RWPE2 (cell line): ENCODE measurements around the gene PEX10.

Experiments
- ATAC-seq: fragments of 200-7000 bp; cut with Tn5 transposase; 3 replicates; pipeline ENCODE4 v1.9.1; 2021; ENCODE audit warnings: low read depth
- DNase-seq: peaks from one replicate; pipeline ENCODE4 v3.0.0-alpha.2; 2020; ENCODE audit warnings: low spot score
- H3K27ac ChIP-seq: fragments of 450-650 bp; 2 replicates; pipeline ENCODE4 v1.5.1; 2017; ENCODE audit warnings: mild to moderate bottlenecking; ENCODE audit not compliant: poor library complexity, severe bottlenecking
- H3K27me3 ChIP-seq: fragments of 250-450 bp; sonication (Bioruptor Pico); 2 replicates; pipeline ENCODE4 v1.5.1; 2021; ENCODE audit warnings: mild to moderate bottlenecking, moderate library complexity; ENCODE audit not compliant: insufficient read depth, poor library complexity, severe bottlenecking
- H3K36me3 ChIP-seq: fragments of 250-450 bp; sonication (Bioruptor Pico); 2 replicates; pipeline ENCODE4 v1.5.1; 2020; ENCODE audit warnings: low read depth, mild to moderate bottlenecking, moderate library complexity
- H3K4me1 ChIP-seq: fragments of 250-450 bp; sonication (Bioruptor Pico); 2 replicates; pipeline ENCODE4 v1.5.1; 2021; ENCODE audit warnings: mild to moderate bottlenecking, moderate library complexity; ENCODE audit not compliant: insufficient read depth, poor library complexity, severe bottlenecking
- H3K4me3 ChIP-seq: fragments of 250-450 bp; sonication (Bioruptor Pico); 2 replicates; pipeline ENCODE4 v1.5.1; 2021; ENCODE audit warnings: mild to moderate bottlenecking, moderate library complexity; ENCODE audit not compliant: severe bottlenecking
- H3K9me3 ChIP-seq: fragments of 250-450 bp; sonication (Bioruptor Pico); 2 replicates; pipeline ENCODE4 v1.5.1; 2021; ENCODE audit warnings: mild to moderate bottlenecking, moderate library complexity; ENCODE audit not compliant: severe bottlenecking
- CTCF ChIP-seq: fragments of 450-650 bp; IDR thresholded peaks from one replicate; pipeline ENCODE4 v1.5.1; 2017; ENCODE audit warnings: mild to moderate bottlenecking, moderate library complexity; ENCODE audit not compliant: poor library complexity, severe bottlenecking

Gene PEX10

GRCh38 chr1:2439369-2439768, 27.0 kb upstream of the PEX10 start:
- no peak for TF ChIP-seq CTCF
- Histone ChIP-seq H3K36me3 (peaks cover 26% of the 10 kb centered on the region), H3K4me3 (no peak overlapping the region), H3K27ac (no peak overlapping the region), H3K27me3 (no peaks in the 10 kb centered on the region), H3K4me1 (no peaks in the 10 kb centered on the region), H3K9me3 (no peaks in the 10 kb centered on the region)
- DNase-seq = no peak
- ATAC-seq = no peak

- H3K9me3 ChIP-seq = no peaks in the 10 kb centered on the region
- peaks cover 33% of the 10 kb centered on the region for H3K36me3 ChIP-seq
- no peak overlapping the region for H3K4me3 ChIP-seq
- TF ChIP-seq CTCF = no peak
- no peak overlapping the region for H3K27ac ChIP-seq
- ATAC-seq (no peak), DNase-seq (no peak)
- H3K4me1 ChIP-seq = no peaks in the 10 kb centered on the region
- H3K27me3 ChIP-seq = no peaks in the 10 kb centered on the region
Measured at GRCh38 chr1:2438641-2439040, 26.3 kb upstream of the PEX10 start.

- no peaks in the 10 kb centered on the region for H3K4me1 ChIP-seq
- H3K9me3 ChIP-seq = no peaks in the 10 kb centered on the region
- TF ChIP-seq CTCF = no peak
- H3K27me3 ChIP-seq = no peaks in the 10 kb centered on the region
- H3K4me3 ChIP-seq = no peak overlapping the region
- DNase-seq (no peak), ATAC-seq (no peak)
- H3K27ac ChIP-seq = no peak overlapping the region
- H3K36me3 ChIP-seq = peaks cover 39% of the 10 kb centered on the region
Measured at GRCh38 chr1:2438038-2438437, 25.7 kb upstream of the PEX10 start.

- H3K9me3 ChIP-seq = no peaks in the 10 kb centered on the region
- DNase-seq (no peak), ATAC-seq (no peak)
- peaks cover 43% of the 10 kb centered on the region for H3K36me3 ChIP-seq
- H3K4me3 ChIP-seq = no peak overlapping the region
- no peak overlapping the region for H3K27ac ChIP-seq
- H3K27me3 ChIP-seq = no peaks in the 10 kb centered on the region
- TF ChIP-seq CTCF = no peak
- H3K4me1 ChIP-seq = no peaks in the 10 kb centered on the region
Measured at GRCh38 chr1:2437617-2438016, 25.3 kb upstream of the PEX10 start.

GRCh38 chr1:2436876-2437275, 24.5 kb upstream of the PEX10 start:
- Histone ChIP-seq H3K27me3 (no peaks in the 10 kb centered on the region), H3K36me3 (peaks cover 46% of the 10 kb centered on the region), H3K27ac (no peak overlapping the region), H3K9me3 (no peaks in the 10 kb centered on the region), H3K4me1 (no peaks in the 10 kb centered on the region), H3K4me3 (no peak overlapping the region)
- ATAC-seq = 0 out of 3 replicates have a peak, but pooled peaks have one; percentile 5
- no peak for TF ChIP-seq CTCF
- DNase-seq = no peak
